Stomach (tissue), 4 donors: ENCODE measurements around the gene ARHGEF4.
"Not testable (repeated sequence)": the region's sequence is repeated elsewhere in the genome, so short reads cannot be mapped to it uniquely, and the experiment has no call there.

ENCODE experiments used
- CTCF ChIP-seq, 7 experiments: fragments of 450-650 bp in 4 of 7; fragments of 200-600 bp in 3 of 7; sonication (generic) in 3 of 7; IDR thresholded peaks; one replicate each; pipeline ENCODE4 v1.5.1; 2016 to 2019; ENCODE audit warnings: antibody characterized with exemption in 7 of 7, control low read depth in 2 of 7, mild to moderate bottlenecking in 1 of 7
- EP300 ChIP-seq: sonication (generic); formaldehyde crosslinking; IDR thresholded peaks from one replicate; pipeline ENCODE4 v1.6.1; 2017; ENCODE audit warnings: antibody characterized with exemption
- POLR2AphosphoS5 ChIP-seq, 3 donors: sonication (generic); formaldehyde crosslinking; IDR thresholded peaks; one replicate each; pipeline ENCODE4 v1.6.1; 2016; ENCODE audit warnings: antibody characterized with exemption in 3 of 3

DNA sequence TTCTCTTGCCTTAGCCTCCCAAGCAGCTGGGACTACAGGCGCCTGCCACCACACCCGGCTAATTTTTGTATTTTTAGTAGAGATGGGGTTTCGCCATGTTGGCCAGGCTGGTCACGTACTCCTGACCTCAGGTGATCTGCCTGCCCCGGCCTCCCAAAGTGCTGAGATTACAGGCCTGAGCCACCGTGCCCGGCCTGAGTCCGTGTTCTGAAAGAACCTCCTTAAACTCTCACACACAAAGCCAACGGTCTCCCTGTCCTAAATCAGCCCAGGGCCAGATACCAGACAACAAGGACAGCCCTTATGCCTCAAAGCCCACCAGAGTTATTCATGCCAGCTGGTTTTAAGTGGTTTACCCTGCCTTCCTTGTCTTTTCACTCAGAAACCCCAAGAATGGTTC, 64.9 kb downstream of the ARHGEF4 start:
- TF ChIP-seq EP300; POLR2AphosphoS5 (IDR thresholded peaks at IDR 0.05); CTCF (IDR thresholded peaks at IDR 0.05): not testable (repeated sequence)
